Gastrocnemius medialis (tissue), 4 donors: ENCODE measurements around the gene GSTT2. TPM values are rescaled to one million over a fixed set of nuclear protein-coding genes. Genes with fewer than 3 reads are reported as not detected.
"Not testable (repeated sequence)": the region's sequence is repeated elsewhere in the genome, so short reads cannot be mapped to it uniquely, and the experiment has no call there.

Experiments used
- ATAC-seq, 2 donors: fragments of 150-250 bp; one replicate each; pipeline ENCODE4 v1.9.1; 2016
- DNase-seq, 2 donors: peaks; one replicate each; pipeline ENCODE4 v3.0.0-alpha.2; 2019
- H3K27ac ChIP-seq, 4 donors: fragments of 200-600 bp; sonication (generic); 1 replicate in 1 of 4; 2 replicates in 3 of 4; pipeline ENCODE4 v1.5.1; 2016 to 2018; ENCODE audit warnings: mild to moderate bottlenecking in 2 of 4, moderate library complexity in 1 of 4
- H3K27me3 ChIP-seq, 3 donors: fragments of 200-600 bp; sonication (generic) in 2 of 3; 1 replicate in 1 of 3; 2 replicates in 2 of 3; pipeline versions ENCODE4 v1.5.1 to v1.6.0; 2016 to 2019; ENCODE audit warnings: mild to moderate bottlenecking in 1 of 3, moderate library complexity in 1 of 3
- H3K36me3 ChIP-seq, 2 donors: fragments of 200-600 bp; sonication (generic) in 1 of 2; one replicate each; pipeline ENCODE4 v1.5.1; 2017 to 2018
- H3K4me1 ChIP-seq, 2 donors: fragments of 200-600 bp; sonication (generic) in 1 of 2; one replicate each; pipeline ENCODE4 v1.5.1; 2016 to 2017; ENCODE audit warnings: mild to moderate bottlenecking in 2 of 2
- H3K4me3 ChIP-seq, 4 donors: fragments of 200-600 bp; sonication (generic) in 3 of 4; 1 replicate in 1 of 4; 2 replicates in 3 of 4; pipeline ENCODE4 v1.5.1; 2016 to 2019; ENCODE audit warnings: mild to moderate bottlenecking in 2 of 4
- H3K9me3 ChIP-seq, 3 donors: fragments of 200-600 bp; sonication (generic) in 2 of 3; 1 replicate in 1 of 3; 2 replicates in 2 of 3; pipeline ENCODE4 v1.5.1; 2016 to 2019
- in situ Hi-C, 4 donors: fragments of 200-750 bp; cut with MboI; loops; one replicate each; pipeline versions ENCODE4 v1.15.0 to v1.8.0; 2017; ENCODE audit warnings: low sequenced_read_pairs in 4 of 4
- intact Hi-C: fragments of 100-400 bp; cut with DNase I; formaldehyde crosslinking; loops from one replicate; pipeline ENCODE4 v1.15.1; 2023; ENCODE audit warnings: low total_unique reads
- total RNA-seq, 4 donors: library from RNA; depleted of rRNA; stranded (reverse); fragments of >200 nt; gene quantifications; one replicate each; pipeline versions ENCODE4 v1.1.0 to v1.2.3, GENCODE V29; 2016
- TF ChIP-seq, protein P1 (sequence below), 5 experiments: fragments of 450-650 bp in 3 of 5; fragments of 200-600 bp in 2 of 5; sonication (generic) in 2 of 5; IDR thresholded peaks in 4 of 5; conservative IDR thresholded peaks in 1 of 5; 1 replicate in 4 of 5; 2 replicates in 1 of 5; pipeline ENCODE4 v1.5.1; 2016 to 2019; ENCODE audit warnings: antibody characterized with exemption in 5 of 5, mild to moderate bottlenecking in 3 of 5, moderate library complexity in 3 of 5

Gene GSTT2
- total RNA-seq, 4 donors from 2014 or later = 1.6 TPM; not detected in 3

DNA sequence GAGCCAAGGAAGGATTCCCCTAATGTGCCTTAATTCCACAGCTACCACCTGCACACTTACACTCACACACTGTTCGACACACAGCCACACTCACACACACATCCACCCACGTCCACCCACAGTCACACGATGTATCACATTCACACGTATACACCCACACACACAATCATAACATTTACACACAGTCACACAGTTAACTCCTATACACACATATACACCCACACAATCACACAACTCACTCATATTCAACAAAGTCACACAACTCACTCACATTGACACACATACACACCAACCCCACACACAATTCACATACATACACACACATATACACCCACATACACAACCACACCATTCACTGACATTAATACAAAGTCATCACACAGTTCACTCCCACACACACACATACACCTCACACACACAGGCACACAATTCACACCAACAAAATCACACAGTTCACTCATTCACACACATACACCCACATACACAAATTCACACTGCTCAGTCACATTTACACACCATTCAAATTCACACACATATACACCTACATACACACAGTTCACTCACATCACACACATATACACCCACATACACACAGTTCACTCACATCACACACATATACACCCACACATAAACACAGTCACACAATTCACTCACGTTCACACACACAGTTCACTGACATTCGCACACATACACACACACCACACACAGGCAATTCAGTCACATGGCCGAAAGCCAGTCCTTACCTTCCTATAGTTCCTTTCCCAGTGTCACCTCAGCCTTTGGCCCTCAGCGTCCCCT lies 25.5 kb upstream of the GSTT2 start:
- H3K36me3 ChIP-seq, DNase-seq, H3K4me3 ChIP-seq, H3K27ac ChIP-seq, H3K9me3 ChIP-seq, intact Hi-C loops, H3K4me1 ChIP-seq, in situ Hi-C loops, ATAC-seq, H3K27me3 ChIP-seq: not testable (repeated sequence)

DNA sequence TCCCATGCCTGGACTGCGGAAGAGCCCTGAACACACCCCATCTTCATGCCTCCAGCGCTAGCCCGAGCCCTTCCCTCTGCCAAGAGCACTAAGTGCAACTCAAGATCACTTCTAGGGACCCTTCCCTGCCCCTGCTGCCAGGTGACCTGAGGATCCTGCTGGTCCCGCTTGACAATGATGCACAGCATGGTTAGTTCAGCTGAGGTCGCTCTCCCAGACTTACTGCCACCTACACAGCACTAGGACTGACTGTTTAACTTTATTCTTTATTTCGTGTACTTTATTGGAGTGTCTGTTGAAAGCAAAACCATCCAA lies 25.0 kb upstream of the GSTT2 start:
- H3K27ac ChIP-seq, ATAC-seq, H3K36me3 ChIP-seq, H3K4me3 ChIP-seq, H3K9me3 ChIP-seq, DNase-seq, H3K27me3 ChIP-seq, in situ Hi-C loops, H3K4me1 ChIP-seq: not testable (repeated sequence)
- intact Hi-C loops = loop anchor here (5.0 kb wide), 1 partner anchor 222 kb away; no protein-coding TSS in a partner anchor

DNA sequence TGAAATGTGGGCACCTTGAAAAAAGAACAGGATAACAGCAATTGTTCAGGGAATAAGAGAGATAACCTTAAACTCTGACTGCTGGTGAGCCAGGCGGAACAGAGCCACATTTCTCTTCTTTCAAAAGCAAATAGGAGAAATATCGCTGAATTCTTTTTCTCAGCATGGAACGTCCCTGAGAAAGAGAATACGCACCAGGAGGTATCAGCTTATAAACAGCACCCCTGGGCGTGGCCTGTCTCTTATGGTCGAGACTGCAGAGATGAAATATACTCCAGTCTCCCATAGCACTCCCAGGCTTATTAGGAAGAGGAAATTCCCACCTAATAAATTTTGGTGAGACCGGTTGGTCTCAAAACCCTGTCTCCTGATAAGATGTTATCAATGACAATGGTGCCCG lies 24.0 kb upstream of the GSTT2 start:
- H3K4me3 ChIP-seq, ATAC-seq, in situ Hi-C loops, H3K9me3 ChIP-seq, DNase-seq, H3K4me1 ChIP-seq, H3K27me3 ChIP-seq, H3K36me3 ChIP-seq, H3K27ac ChIP-seq: not testable (repeated sequence)
- intact Hi-C loops = loop anchor here (5.0 kb wide), 1 partner anchor 221 kb away; no protein-coding TSS in a partner anchor

DNA sequence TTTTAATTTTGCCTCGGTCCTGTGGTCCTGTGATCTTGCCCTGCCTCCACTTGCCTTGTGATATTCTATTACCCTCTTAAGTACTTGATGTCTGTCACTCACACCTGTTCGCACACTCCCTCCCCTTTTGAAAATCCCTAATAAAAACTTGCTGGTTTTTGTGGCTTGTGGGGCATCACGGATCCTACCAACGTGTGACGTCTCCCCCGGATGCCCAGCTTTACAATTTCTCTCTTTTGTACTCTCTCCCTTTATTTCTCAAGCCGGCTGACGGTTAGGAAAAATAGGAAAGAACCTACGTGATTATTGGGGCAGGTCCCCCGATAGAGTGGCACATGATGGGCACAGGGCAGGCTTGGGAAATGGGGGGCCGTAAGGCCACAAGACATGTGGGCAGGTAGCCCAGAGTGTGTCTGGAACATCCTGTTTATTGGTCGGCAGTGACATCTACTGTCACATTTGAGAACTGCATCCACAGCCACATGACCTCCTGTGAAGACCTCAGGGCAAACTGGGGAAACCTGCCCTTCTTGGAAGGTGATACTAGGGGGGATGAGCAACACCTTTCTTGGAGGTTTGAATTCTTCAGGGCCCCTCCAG lies 23.5 kb upstream of the GSTT2 start:
- DNase-seq = peak; percentile 61 to 69
- intact Hi-C loops = loop anchor here (5.0 kb wide), 1 partner anchor 221 kb away; no protein-coding TSS in a partner anchor
- H3K27me3 ChIP-seq, H3K4me3 ChIP-seq, in situ Hi-C loops, H3K36me3 ChIP-seq, H3K9me3 ChIP-seq, H3K4me1 ChIP-seq, H3K27ac ChIP-seq: not testable (repeated sequence)
- peak; percentile 85 to 86 for ATAC-seq
- TF ChIP-seq, protein P1, sequence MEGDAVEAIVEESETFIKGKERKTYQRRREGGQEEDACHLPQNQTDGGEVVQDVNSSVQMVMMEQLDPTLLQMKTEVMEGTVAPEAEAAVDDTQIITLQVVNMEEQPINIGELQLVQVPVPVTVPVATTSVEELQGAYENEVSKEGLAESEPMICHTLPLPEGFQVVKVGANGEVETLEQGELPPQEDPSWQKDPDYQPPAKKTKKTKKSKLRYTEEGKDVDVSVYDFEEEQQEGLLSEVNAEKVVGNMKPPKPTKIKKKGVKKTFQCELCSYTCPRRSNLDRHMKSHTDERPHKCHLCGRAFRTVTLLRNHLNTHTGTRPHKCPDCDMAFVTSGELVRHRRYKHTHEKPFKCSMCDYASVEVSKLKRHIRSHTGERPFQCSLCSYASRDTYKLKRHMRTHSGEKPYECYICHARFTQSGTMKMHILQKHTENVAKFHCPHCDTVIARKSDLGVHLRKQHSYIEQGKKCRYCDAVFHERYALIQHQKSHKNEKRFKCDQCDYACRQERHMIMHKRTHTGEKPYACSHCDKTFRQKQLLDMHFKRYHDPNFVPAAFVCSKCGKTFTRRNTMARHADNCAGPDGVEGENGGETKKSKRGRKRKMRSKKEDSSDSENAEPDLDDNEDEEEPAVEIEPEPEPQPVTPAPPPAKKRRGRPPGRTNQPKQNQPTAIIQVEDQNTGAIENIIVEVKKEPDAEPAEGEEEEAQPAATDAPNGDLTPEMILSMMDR (IDR thresholded peaks at IDR 0.05 in 4 of 5, conservative IDR thresholded peaks at IDR 0.05 in 1 of 5) = peak; percentile 84 to 91 (median 89)

DNA sequence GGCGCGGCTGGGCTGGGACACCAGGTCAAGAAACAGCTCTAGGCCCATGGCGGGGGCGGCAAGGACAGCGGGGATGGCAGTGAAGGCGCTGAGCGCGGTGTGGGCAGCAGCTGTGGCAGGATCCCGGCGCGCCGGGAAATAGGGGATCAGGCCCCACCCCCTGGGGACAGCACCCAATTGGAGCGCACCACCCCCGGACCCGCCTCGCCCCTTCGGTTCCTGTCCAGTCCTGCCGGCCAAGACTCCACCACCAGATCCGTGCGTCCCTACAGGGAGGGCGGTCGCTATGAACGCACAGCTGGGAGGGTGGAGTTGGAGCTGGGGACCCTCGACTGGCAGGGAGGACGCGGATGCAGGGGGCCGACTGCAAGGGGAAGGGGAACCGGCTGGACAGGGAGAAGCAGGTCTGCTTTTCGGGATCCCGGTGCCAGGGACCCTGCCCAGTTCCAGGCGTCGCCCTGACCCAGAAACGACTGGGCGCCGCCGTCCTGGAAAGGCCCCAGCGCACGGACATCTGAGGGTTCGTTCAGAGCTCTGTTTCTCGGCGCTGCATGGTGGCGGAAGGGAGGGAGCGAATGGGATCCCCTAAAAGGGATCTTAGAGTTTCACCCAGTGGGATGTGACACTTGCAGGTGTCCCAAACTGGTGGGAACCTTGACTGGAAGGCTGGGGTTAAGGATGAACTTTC lies 18.7 kb upstream of the GSTT2 start, which contains the start of gene GSTT2B:
Gene GSTT2B, minus strand, starts transcription at position 112 of the 688 bp plus-strand sequence. Its CDS starts 64 bp downstream, at position 48.
- intact Hi-C loops, H3K9me3 ChIP-seq, H3K27ac ChIP-seq, H3K27me3 ChIP-seq, H3K4me3 ChIP-seq, H3K4me1 ChIP-seq, H3K36me3 ChIP-seq, DNase-seq, in situ Hi-C loops: not testable (repeated sequence)
- ATAC-seq = peak; percentile 67 to 77

DNA sequence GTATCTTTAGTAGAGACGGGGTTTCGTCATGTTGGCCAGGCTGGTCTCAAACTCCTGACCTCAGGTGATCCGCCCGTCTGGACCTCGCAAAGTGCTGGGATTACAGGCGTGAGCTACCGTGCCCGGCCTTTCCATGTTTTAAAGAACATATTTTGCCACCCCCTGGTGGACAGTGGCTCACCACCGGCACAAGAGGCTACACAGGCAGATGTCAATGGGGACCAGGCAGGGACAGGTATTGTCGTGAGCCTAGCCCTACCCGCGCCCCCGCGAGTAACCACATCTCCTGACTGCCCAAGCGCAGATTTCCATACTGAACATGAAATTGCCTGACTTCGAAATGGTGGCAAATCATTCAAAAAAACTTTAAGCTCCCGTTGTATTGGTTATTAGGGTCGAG lies 13.8 kb upstream of the GSTT2 start:
- intact Hi-C loops, H3K27ac ChIP-seq, H3K4me1 ChIP-seq, H3K4me3 ChIP-seq, H3K27me3 ChIP-seq, in situ Hi-C loops, DNase-seq, H3K9me3 ChIP-seq: not testable (repeated sequence)
- peak; percentile 19 to 47 for ATAC-seq
- peaks cover 0 to 10% of the 10 kb centered on the region in 2 donors for H3K36me3 ChIP-seq

DNA sequence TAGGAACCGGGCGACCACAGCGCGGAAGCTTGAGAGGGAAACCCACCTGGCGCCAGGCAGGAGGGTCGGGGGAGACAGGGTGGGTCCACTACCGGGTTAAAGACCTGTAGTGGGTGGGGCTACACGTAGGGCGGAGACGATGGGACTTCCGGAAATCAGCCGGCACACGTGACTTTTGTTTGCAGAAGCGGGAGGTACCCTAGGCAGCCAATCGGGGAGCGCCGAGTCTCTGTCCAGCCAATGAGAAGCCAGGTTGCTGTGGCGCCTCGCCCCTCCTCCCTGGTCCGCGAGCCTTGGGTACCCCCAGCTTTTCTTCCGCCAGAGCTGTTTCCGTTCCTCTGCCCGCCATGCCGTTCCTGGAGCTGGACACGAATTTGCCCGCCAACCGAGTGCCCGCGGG lies 13.4 kb upstream of the GSTT2 start, which contains the start of gene DDTL:
Gene DDTL, plus strand, starts transcription at position 321 of the 400 bp plus-strand sequence. Its CDS starts 27 bp downstream, at position 348.
- DNase-seq, H3K27me3 ChIP-seq, intact Hi-C loops, H3K9me3 ChIP-seq, H3K27ac ChIP-seq, in situ Hi-C loops, H3K4me1 ChIP-seq, H3K4me3 ChIP-seq: not testable (repeated sequence)
- H3K36me3 ChIP-seq = peaks cover 0 to 12% of the 10 kb centered on the region in 2 donors
- ATAC-seq = peak; percentile 99
